ENCODE data around the gene FER. TPM values are rescaled to one million over a fixed set of nuclear protein-coding genes. Genes with fewer than 3 reads are reported as not detected.
"Not testable (repeated sequence)": the region's sequence is repeated elsewhere in the genome, so short reads cannot be mapped to it uniquely, and the experiment has no call there.

FER gene
- total RNA-seq, 4 donors from 2014 or later, result 16.1 to 25.7 (median 19.1) TPM

DNA sequence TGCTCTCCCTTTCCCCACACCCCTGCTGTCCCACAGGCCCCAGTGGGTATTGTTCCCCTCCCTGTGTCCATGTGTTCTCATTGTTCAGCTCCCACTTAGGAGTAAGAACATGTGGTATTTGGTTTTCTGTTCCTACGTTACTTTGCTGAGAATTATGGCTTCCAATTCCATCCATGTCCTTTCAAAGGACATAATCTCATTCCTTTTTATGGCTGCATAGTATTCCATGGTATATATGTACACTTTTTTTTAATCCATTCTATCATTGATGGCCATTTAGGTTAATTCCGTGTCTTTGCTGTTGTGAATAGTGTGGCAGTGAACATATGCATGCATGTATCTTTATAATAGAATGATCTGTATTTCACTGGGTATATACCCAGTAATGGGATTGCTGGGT is 25.6 kb downstream of the FER start:
- 96 to 100% methylated on average over 2 of the region's 2 CpGs for WGBS, 2 donors
- DNase-seq (ENCODE audit: low spot score in 2 of 2), result no peak
- TF ChIP-seq, protein P1, sequence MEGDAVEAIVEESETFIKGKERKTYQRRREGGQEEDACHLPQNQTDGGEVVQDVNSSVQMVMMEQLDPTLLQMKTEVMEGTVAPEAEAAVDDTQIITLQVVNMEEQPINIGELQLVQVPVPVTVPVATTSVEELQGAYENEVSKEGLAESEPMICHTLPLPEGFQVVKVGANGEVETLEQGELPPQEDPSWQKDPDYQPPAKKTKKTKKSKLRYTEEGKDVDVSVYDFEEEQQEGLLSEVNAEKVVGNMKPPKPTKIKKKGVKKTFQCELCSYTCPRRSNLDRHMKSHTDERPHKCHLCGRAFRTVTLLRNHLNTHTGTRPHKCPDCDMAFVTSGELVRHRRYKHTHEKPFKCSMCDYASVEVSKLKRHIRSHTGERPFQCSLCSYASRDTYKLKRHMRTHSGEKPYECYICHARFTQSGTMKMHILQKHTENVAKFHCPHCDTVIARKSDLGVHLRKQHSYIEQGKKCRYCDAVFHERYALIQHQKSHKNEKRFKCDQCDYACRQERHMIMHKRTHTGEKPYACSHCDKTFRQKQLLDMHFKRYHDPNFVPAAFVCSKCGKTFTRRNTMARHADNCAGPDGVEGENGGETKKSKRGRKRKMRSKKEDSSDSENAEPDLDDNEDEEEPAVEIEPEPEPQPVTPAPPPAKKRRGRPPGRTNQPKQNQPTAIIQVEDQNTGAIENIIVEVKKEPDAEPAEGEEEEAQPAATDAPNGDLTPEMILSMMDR (IDR thresholded peaks at IDR 0.05), result no peak
- no peak for TF ChIP-seq POLR2A (IDR thresholded peaks at IDR 0.05)
- intact Hi-C loops (cut with DNase I; ENCODE audit: low total_unique reads), result no loop called here
- H3K4me3 ChIP-seq (ENCODE audit: low read depth, poor library complexity, severe bottlenecking), result no peak overlapping the region

DNA sequence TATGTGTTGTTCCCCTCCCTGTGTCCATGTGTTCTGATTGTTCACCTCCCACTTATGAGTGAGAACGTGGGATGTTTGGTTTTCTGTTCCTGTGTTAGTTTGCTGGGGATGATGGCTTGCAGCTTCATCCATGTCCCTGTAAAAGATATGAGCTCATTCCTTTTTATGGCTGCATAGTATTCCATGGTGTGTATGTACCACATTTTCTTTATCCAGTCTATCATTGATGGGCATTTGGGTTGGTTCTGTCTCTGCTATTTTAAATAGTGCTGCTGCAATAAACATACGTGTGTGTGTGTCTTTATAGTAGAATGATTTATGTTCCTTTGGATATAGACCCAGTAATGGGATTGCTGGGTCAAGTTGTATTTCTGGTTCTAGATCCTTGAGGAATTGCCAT is 26.4 kb downstream of the FER start:
- intact Hi-C loops (cut with DNase I; ENCODE audit: low total_unique reads), result not testable (repeated sequence)
- WGBS, 2 donors, result 88 to 92% methylated on average over 2 of the region's 2 CpGs

GRCh38 chr5:108777582-108777981 is 29.9 kb downstream of the FER start:
- DNase-seq (ENCODE audit: low spot score in 2 of 2); intact Hi-C loops (cut with DNase I; ENCODE audit: low total_unique reads); H3K4me3 ChIP-seq (ENCODE audit: low read depth, poor library complexity, severe bottlenecking): not testable (repeated sequence)
- 93 to 98% methylated on average over 3 of the region's 3 CpGs for WGBS, 2 donors

More for the DNA sequence above, 26.4 kb downstream of the FER start:
- not testable (repeated sequence) for DNase-seq (ENCODE audit: low spot score in 2 of 2); H3K4me3 ChIP-seq (ENCODE audit: low read depth, poor library complexity, severe bottlenecking)

DNA sequence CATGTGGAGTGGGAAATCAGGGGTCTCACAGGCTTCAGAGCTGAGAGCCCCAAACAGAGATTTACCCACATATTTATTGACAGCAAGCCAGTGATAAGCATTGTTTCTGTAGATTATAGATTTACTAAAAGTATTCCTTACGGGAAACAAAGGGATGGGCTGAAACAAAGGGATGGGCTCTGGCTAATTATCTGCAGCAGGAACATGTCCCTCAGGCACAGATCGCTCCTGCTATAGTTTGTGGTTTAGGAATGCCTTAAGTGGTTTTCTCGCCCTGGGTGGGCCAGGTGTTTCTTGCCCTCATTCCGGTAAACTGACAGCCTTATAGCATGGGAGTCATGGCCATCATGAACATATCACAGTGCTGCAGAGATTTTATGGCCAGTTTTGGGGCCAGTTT is 36.9 kb downstream of the FER start:
- intact Hi-C loops (cut with DNase I; ENCODE audit: low total_unique reads); H3K4me3 ChIP-seq (ENCODE audit: low read depth, poor library complexity, severe bottlenecking); DNase-seq (ENCODE audit: low spot score in 2 of 2): not testable (repeated sequence)
- WGBS, 2 donors, result 96 to 98% methylated on average over 4 of the region's 4 CpGs

DNA sequence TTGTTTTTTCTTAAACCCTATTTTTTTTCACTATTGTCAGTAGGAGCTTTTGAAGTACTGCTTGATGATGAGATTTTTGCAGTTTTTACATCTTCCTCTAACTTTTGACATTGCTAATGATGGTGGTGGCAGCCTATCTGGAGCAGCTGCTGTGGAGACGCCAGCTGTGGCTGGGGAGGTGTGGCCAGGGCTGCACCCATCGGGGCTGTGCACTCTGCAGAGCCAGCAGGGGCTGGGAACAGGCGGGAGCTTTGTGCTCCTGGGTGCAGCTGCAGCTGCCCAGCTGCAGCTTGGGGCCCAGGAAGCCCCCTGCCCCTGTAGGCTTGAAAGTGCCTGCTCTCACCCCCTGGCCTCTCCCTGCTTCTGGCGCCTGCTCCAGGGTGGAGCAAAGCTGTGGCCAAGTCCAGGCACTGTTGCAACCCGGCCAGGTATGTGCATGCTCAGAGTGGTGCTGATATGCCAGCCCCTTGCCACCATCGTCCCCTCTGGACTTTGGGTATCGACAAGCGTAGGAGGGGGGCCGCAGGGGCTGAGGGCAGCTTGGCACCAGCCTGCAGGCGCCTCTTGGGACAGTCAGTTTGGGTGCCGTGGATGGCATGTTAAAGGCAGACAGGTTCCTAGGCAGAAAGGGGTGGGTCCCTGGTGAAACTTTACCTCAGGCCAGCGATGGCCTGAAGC is 39.2 kb downstream of the FER start:
- H3K4me3 ChIP-seq (ENCODE audit: low read depth, poor library complexity, severe bottlenecking), result no peak overlapping the region
- DNase-seq (ENCODE audit: low spot score in 2 of 2), result no peak
- intact Hi-C loops (cut with DNase I; ENCODE audit: low total_unique reads), result no loop called here
- WGBS, 2 donors, result 89 to 95% methylated on average over 9 to 12 of the region's 12 CpGs
- TF ChIP-seq POLR2A (IDR thresholded peaks at IDR 0.05), result no peak
- TF ChIP-seq, protein P1 (IDR thresholded peaks at IDR 0.05), result no peak

DNA sequence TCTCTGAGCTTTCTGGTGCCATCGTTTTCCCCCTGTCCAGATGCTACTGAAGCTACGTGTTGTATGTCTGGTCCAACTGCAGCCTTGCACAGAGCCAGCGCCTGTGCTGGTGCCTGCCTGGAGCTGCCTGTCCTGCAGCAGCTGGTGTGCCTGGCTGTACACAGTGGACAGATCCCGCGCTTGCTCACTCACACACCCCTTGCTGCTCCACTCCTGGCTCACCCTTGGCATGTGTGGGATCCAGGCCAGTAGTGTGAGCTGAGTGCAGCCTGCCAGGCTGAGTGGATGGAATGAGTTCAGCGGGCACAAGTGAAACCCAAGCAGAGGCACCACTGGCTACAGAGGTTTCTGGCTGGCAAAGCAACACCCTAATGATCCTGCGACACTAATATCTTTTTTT is 40.4 kb downstream of the FER start:
- TF ChIP-seq, protein P1 (IDR thresholded peaks at IDR 0.05), result no peak
- TF ChIP-seq POLR2A (IDR thresholded peaks at IDR 0.05), result no peak
- no peak for DNase-seq (ENCODE audit: low spot score in 2 of 2)
- H3K4me3 ChIP-seq (ENCODE audit: low read depth, poor library complexity, severe bottlenecking), result no peak overlapping the region
- 52 to 89% methylated on average over 5 to 7 of the region's 7 CpGs for WGBS, 2 donors
- intact Hi-C loops (cut with DNase I; ENCODE audit: low total_unique reads), result no loop called here

DNA sequence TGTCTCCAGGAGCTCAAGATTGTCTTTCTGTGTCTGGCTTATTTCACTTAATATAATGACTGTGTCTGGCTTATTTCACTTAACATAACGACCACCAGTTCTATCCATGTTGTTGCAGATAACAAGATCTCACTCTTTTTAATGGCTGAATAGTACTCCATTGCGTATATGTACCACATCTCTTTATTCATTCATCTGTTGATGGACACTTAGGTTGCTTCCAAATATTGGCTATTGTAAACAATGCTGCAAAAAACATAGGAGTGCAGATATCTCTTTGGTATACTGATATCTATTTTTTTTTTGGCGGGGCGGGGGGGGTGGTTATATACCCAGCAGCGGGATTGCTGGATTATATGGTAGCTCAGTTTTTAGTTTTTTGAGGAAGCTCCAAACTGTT is 45.5 kb downstream of the FER start:
- no peak overlapping the region for H3K4me3 ChIP-seq (ENCODE audit: low read depth, poor library complexity, severe bottlenecking)
- no peak for DNase-seq (ENCODE audit: low spot score in 2 of 2)
- 91 to 97% methylated on average over 5 of the region's 5 CpGs for WGBS, 2 donors
- TF ChIP-seq, protein P1 (IDR thresholded peaks at IDR 0.05), result no peak
- no peak for TF ChIP-seq POLR2A (IDR thresholded peaks at IDR 0.05)
- intact Hi-C loops (cut with DNase I; ENCODE audit: low total_unique reads), result no loop called here

DNA sequence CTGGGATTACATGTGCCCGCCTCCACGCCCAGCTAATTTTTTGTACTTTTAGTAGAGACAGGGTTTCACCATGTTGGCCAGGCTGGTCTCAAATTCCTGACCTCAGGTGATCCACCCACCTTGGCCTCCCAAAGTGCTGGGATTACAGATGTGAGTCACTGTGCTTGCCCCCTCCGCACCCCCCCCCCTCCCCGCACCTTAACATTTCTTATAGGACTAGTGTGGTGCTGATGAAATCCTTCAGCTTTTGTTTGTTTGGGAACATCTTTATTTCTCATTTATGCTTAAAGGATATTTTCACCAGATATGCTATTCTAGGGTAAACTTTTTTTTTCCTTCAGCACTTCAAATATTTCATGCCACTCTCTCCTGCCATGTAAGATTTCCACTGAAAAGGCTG is 46.7 kb downstream of the FER start:
- 76 to 96% methylated on average over 4 of the region's 4 CpGs for WGBS, 2 donors
- intact Hi-C loops (cut with DNase I; ENCODE audit: low total_unique reads); H3K4me3 ChIP-seq (ENCODE audit: low read depth, poor library complexity, severe bottlenecking); DNase-seq (ENCODE audit: low spot score in 2 of 2): not testable (repeated sequence)
